ENCODE results near the gene LDLR.
"Not testable (repeated sequence)": the region's sequence is repeated elsewhere in the genome, so short reads cannot be mapped to it uniquely, and the experiment has no call there.

Gene LDLR

GRCh38 chr19:11106477-11106876 lies 17.2 kb downstream of the LDLR start:
- no peak for DNase-seq (ENCODE audit: low read depth)

- no peak for DNase-seq (ENCODE audit: low read depth)
Measured at GRCh38 chr19:11108746-11109145, 19.5 kb downstream of the LDLR start.

- no peak for DNase-seq (ENCODE audit: low read depth)
Measured at GRCh38 chr19:11111117-11111770, 22.0 kb downstream of the LDLR start.

- DNase-seq (ENCODE audit: low read depth), result no peak
Measured at GRCh38 chr19:11111771-11112144, 22.5 kb downstream of the LDLR start.

- no peak for DNase-seq (ENCODE audit: low read depth)
Measured at GRCh38 chr19:11113140-11113708, 24.0 kb downstream of the LDLR start.

GRCh38 chr19:11115042-11115441 lies 25.8 kb downstream of the LDLR start:
- no peak for DNase-seq (ENCODE audit: low read depth)

GRCh38 chr19:11115895-11116446 lies 26.7 kb downstream of the LDLR start:
- DNase-seq (ENCODE audit: low read depth), result no peak

GRCh38 chr19:11116507-11116906 lies 27.2 kb downstream of the LDLR start:
- DNase-seq (ENCODE audit: low read depth), result no peak

GRCh38 chr19:11121963-11122362 lies 32.7 kb downstream of the LDLR start:
- DNase-seq (ENCODE audit: low read depth), result not testable (repeated sequence)

- DNase-seq (ENCODE audit: low read depth), result no peak
Measured at GRCh38 chr19:11123114-11123513, 33.9 kb downstream of the LDLR start.

- not testable (repeated sequence) for DNase-seq (ENCODE audit: low read depth)
Measured at GRCh38 chr19:11124157-11124556, 34.9 kb downstream of the LDLR start.

GRCh38 chr19:11125994-11126685 lies 36.9 kb downstream of the LDLR start:
- peak; percentile 56 for DNase-seq (ENCODE audit: low read depth)

GRCh38 chr19:11127905-11128304 lies 38.6 kb downstream of the LDLR start:
- no peak for DNase-seq (ENCODE audit: low read depth)

- DNase-seq (ENCODE audit: low read depth), result peak; percentile 50
Measured at GRCh38 chr19:11130824-11131455, 41.7 kb downstream of the LDLR start.

GRCh38 chr19:11131471-11131870 lies 42.2 kb downstream of the LDLR start:
- DNase-seq (ENCODE audit: low read depth), result no peak

GRCh38 chr19:11136400-11137101 lies 47.3 kb downstream of the LDLR start:
- no peak for DNase-seq (ENCODE audit: low read depth)

GRCh38 chr19:11137542-11138384 lies 48.5 kb downstream of the LDLR start:
- no peak for DNase-seq (ENCODE audit: low read depth)

GRCh38 chr19:11138601-11139300 lies 49.5 kb downstream of the LDLR start:
- no peak for DNase-seq (ENCODE audit: low read depth)

GRCh38 chr19:11140023-11140538 lies 50.8 kb downstream of the LDLR start:
- not testable (repeated sequence) for DNase-seq (ENCODE audit: low read depth)

- DNase-seq (ENCODE audit: low read depth), result no peak
Measured at GRCh38 chr19:11140896-11141295, 51.6 kb downstream of the LDLR start.

Data from stimulated activated CD8-positive, alpha-beta memory T cell treated with anti-CD3 and anti-CD28 coated beads, Interleukin-15, amount 100 ng/mL, for 24 hours (primary cell).